SK-N-SH (cell line): ENCODE measurements around the gene PALLD. TPM values are rescaled to one million over a fixed set of nuclear protein-coding genes. Genes with fewer than 3 reads are reported as not detected.

Source experiments
- CTCF ChIA-PET: fragments of 300-600, 350-600 bp; formaldehyde crosslinking; extraction: SDS; loops from one replicate; lab custom pipeline; 2021; lab: Yijun Ruan, JAX
- POLR2A ChIA-PET: fragments of 350-600 bp; sonication (Branson Sonifier 250); formaldehyde crosslinking; extraction: SDS; loops from one replicate; lab custom pipeline; 2020; ENCODE audit warnings: antibody characterized with exemption, inconsistent platforms; lab: Yijun Ruan, JAX
- DNase-seq: peaks from one replicate; pipeline ENCODE4 v3.0.0; 2012
- H2AFZ ChIP-seq: fragments of 200-600 bp; sonication (generic); 2 replicates; pipeline ENCODE4 v1.8.1; 2016; ENCODE audit warnings: antibody characterized with exemption, mild to moderate bottlenecking, low read depth
- H3F3A ChIP-seq: fragments of 200-600 bp; sonication (generic); replicated peaks from 2 replicates; pipeline ENCODE3; 2016; ENCODE audit warnings: antibody characterized with exemption, mild to moderate bottlenecking; ENCODE audit not compliant: insufficient read depth
- H3K27ac ChIP-seq, 2 experiments: fragments of 200-500 bp in 1 of 2; fragments of 200-600 bp in 1 of 2; sonication (Bioruptor generic) in 1 of 2; sonication (generic), shearing (Covaris generic) in 1 of 2; 2 replicates each; pipeline versions ENCODE4 v1.5.1 to v1.6.1; 2014 to 2016; ENCODE audit warnings: low read depth in 2 of 2, inconsistent platforms in 1 of 2, low read length in 1 of 2, mild to moderate bottlenecking in 1 of 2, mixed read lengths in 1 of 2
- H3K27me3 ChIP-seq: fragments of 200-600 bp; sonication (generic), shearing (Covaris generic); 2 replicates; pipeline ENCODE4 v1.6.1; 2016; ENCODE audit warnings: mixed run types; ENCODE audit not compliant: insufficient read depth
- H3K36me3 ChIP-seq, 2 experiments: fragments of 200-500 bp in 1 of 2; fragments of 200-600 bp in 1 of 2; sonication (Bioruptor generic) in 1 of 2; sonication (generic) in 1 of 2; replicated peaks in 1 of 2; 2 replicates each; pipeline versions ENCODE3 to v1.5.1; 2014 to 2016; ENCODE audit warnings: low read length in 1 of 2, mild to moderate bottlenecking in 1 of 2; ENCODE audit not compliant: insufficient read depth in 2 of 2, control insufficient read depth in 1 of 2
- H3K4me1 ChIP-seq, 2 experiments: fragments of 200-500 bp in 1 of 2; fragments of 200-600 bp in 1 of 2; sonication (Bioruptor generic) in 1 of 2; sonication (generic), shearing (Covaris generic) in 1 of 2; 2 replicates each; pipeline versions ENCODE4 v1.5.1 to v1.6.1; 2014 to 2016; ENCODE audit warnings: low read depth in 1 of 2, low read length in 1 of 2, mixed run types in 1 of 2; ENCODE audit not compliant: insufficient read depth in 2 of 2, control insufficient read depth in 1 of 2
- H3K4me2 ChIP-seq: fragments of 200-600 bp; sonication (generic), shearing (Covaris generic); 2 replicates; pipeline ENCODE4 v1.6.1; 2017; ENCODE audit warnings: mixed run types
- H3K4me3 ChIP-seq, 2 experiments: fragments of 200-500 bp in 1 of 2; fragments of 200-600 bp in 1 of 2; sonication (Bioruptor generic) in 1 of 2; sonication (generic), shearing (Covaris generic) in 1 of 2; 2 replicates each; pipeline versions ENCODE4 v1.5.1 to v1.8.1; 2014 to 2016; ENCODE audit warnings: low read depth in 2 of 2, inconsistent platforms in 1 of 2, low read length in 1 of 2, mild to moderate bottlenecking in 1 of 2, mixed read lengths in 1 of 2, moderate library complexity in 1 of 2
- H3K79me2 ChIP-seq: fragments of 200-600 bp; sonication (generic); 2 replicates; pipeline ENCODE4 v1.8.1; 2017; ENCODE audit warnings: mild to moderate bottlenecking; ENCODE audit not compliant: insufficient read depth
- H3K9ac ChIP-seq: fragments of 200-600 bp; sonication (generic); 2 replicates; pipeline ENCODE4 v1.6.1; 2017; ENCODE audit warnings: mixed run types
- H3K9me2 ChIP-seq: fragments of 200-600 bp; sonication (generic); 2 replicates; pipeline ENCODE4 v1.6.1; 2017; ENCODE audit warnings: mixed run types
- H3K9me3 ChIP-seq: fragments of 200-600 bp; sonication (generic); 2 replicates; pipeline ENCODE4 v1.6.1; 2017; ENCODE audit warnings: mixed run types, mild to moderate bottlenecking, moderate library complexity
- H4K20me1 ChIP-seq: fragments of 200-600 bp; sonication (generic); 2 replicates; pipeline ENCODE4 v1.6.1; 2017; ENCODE audit warnings: mild to moderate bottlenecking, mixed run types; ENCODE audit not compliant: insufficient read depth
- CHD2 ChIP-seq: fragments of 150-350 bp; IDR thresholded peaks from 2 replicates; pipeline ENCODE4 v1.6.1; 2018; ENCODE audit warnings: low read length; ENCODE audit not compliant: partially characterized antibody
- CTCF ChIP-seq: fragments of 200-600 bp; sonication (generic); IDR thresholded peaks from 2 replicates; pipeline ENCODE4 v1.6.1; 2017; ENCODE audit warnings: antibody characterized with exemption, mild to moderate bottlenecking, moderate library complexity
- ELF1 ChIP-seq: IDR thresholded peaks from 2 replicates; pipeline ENCODE4 v1.4.0; 2012
- EP300 ChIP-seq, 2 experiments: IDR thresholded peaks; 2 replicates each; pipeline versions ENCODE4 v1.4.0 to v1.6.1; 2012; ENCODE audit warnings: borderline replicate concordance in 1 of 2, low read depth in 1 of 2, low read length in 1 of 2
- EZH2phosphoT487 ChIP-seq: fragments of 200-600 bp; sonication (generic); IDR thresholded peaks from 2 replicates; pipeline ENCODE4 v1.6.1; 2017; ENCODE audit warnings: low read depth, mixed run types, mild to moderate bottlenecking, antibody characterized with exemption, moderate library complexity, borderline replicate concordance
- FOSL2 ChIP-seq: IDR thresholded peaks from 2 replicates; pipeline ENCODE4 v1.4.0; 2012; ENCODE audit warnings: low read depth, mild to moderate bottlenecking, moderate library complexity, borderline replicate concordance
- FOXJ3 ChIP-seq: sonication (generic); formaldehyde crosslinking; IDR thresholded peaks from 2 replicates; pipeline ENCODE4 v1.5.1; 2020; ENCODE audit warnings: mild to moderate bottlenecking, missing genetic modification reagents
- FOXM1 ChIP-seq: IDR thresholded peaks from 2 replicates; pipeline ENCODE4 v1.4.0; 2012; ENCODE audit warnings: low read depth, mild to moderate bottlenecking
- IRF3 ChIP-seq: fragments of 150-350 bp; IDR thresholded peaks from 2 replicates; pipeline ENCODE4 v1.6.1; 2016; ENCODE audit warnings: mild to moderate bottlenecking, low read depth, low read length
- JUND ChIP-seq: IDR thresholded peaks from 2 replicates; pipeline ENCODE4 v1.4.0; 2012
- MEF2A ChIP-seq: IDR thresholded peaks from 2 replicates; pipeline ENCODE4 v1.4.0; 2012; ENCODE audit warnings: low read depth, borderline replicate concordance
- NFIC ChIP-seq: IDR thresholded peaks from 2 replicates; pipeline ENCODE4 v1.4.0; 2012; ENCODE audit warnings: borderline replicate concordance
- PBX3 ChIP-seq: IDR thresholded peaks from 2 replicates; pipeline ENCODE4; 2012
- POLR2AphosphoS5 ChIP-seq: IDR thresholded peaks from 2 replicates; pipeline ENCODE4 v1.6.1; 2012; ENCODE audit warnings: low read depth, low read length
- RCOR1 ChIP-seq: fragments of 150-350 bp; IDR thresholded peaks from 2 replicates; pipeline ENCODE4 v1.6.1; 2017; ENCODE audit warnings: antibody characterized with exemption, low read length
- RFX5 ChIP-seq: IDR thresholded peaks from 2 replicates; pipeline ENCODE4 v1.6.1; 2012; ENCODE audit warnings: mild to moderate bottlenecking, improper control_type of control experiment, low read length
- RXRA ChIP-seq: IDR thresholded peaks from 2 replicates; pipeline ENCODE4 v1.4.0; 2012; ENCODE audit warnings: low read depth, mild to moderate bottlenecking, borderline replicate concordance
- SIN3A ChIP-seq: IDR thresholded peaks from 2 replicates; pipeline ENCODE4 v1.6.1; 2012; ENCODE audit warnings: low read depth, mild to moderate bottlenecking, low read length, moderate library complexity, borderline replicate concordance
- SMC3 ChIP-seq: IDR thresholded peaks from 2 replicates; pipeline ENCODE4 v1.6.1; 2012; ENCODE audit warnings: low read depth, low read length, improper control_type of control experiment
- TCF12 ChIP-seq: IDR thresholded peaks from 2 replicates; pipeline ENCODE4 v1.4.0; 2012
- TEAD4 ChIP-seq: IDR thresholded peaks from 2 replicates; pipeline ENCODE4 v1.4.0; 2012; ENCODE audit warnings: mild to moderate bottlenecking, borderline replicate concordance; ENCODE audit not compliant: insufficient read depth
- USF1 ChIP-seq: IDR thresholded peaks from 2 replicates; pipeline ENCODE4 v1.4.0; 2012; ENCODE audit warnings: low read depth, borderline replicate concordance
- USF2 ChIP-seq: fragments of 150-350 bp; IDR thresholded peaks from 2 replicates; pipeline ENCODE4 v1.6.1; 2017; ENCODE audit warnings: antibody characterized with exemption, low read length, low read depth, borderline replicate concordance
- YY1 ChIP-seq: IDR thresholded peaks from 2 replicates; pipeline ENCODE4 v1.4.0; 2012; ENCODE audit warnings: low read depth, mild to moderate bottlenecking
- ZBTB33 ChIP-seq: IDR thresholded peaks from 2 replicates; pipeline ENCODE4 v1.4.0; 2012; ENCODE audit warnings: low read depth, borderline replicate concordance
- WGBS: methylation state at CpG from one replicate; pipeline ENCODE4 v1.1.6; 2017; ENCODE audit warnings: low lambda C conversion rate; 5-methylcytosine and 5-hydroxymethylcytosine counted together
- polyA plus RNA-seq, 3 experiments: library from polyadenylated mRNA; depleted of rRNA; stranded (reverse); fragments of >200 nt; gene quantifications; 2 replicates each; pipeline ENCODE4 v1.2.3, GENCODE V29; 2012

Gene PALLD
- polyA plus RNA-seq, 1 of the 3 experiments (the other 2 are of a cell fraction): 33.0 TPM

- no peak for TF ChIP-seq ZBTB33
These were observed 136.6 kb downstream of the PALLD start (continued) for GRCh38 chr4:168633496-168633895.

GRCh38 chr4:168634276-168634802 is 137.5 kb downstream of the PALLD start:
- CTCF ChIA-PET: interaction anchor here (0.8 to 2.1 kb wide), 5 partner anchors 8 to 288 kb away, joined by 3 to 5 read pairs (median 3); no protein-coding TSS in a partner anchor
- H2AFZ ChIP-seq: no peak overlapping the region
- peak; percentile 84; the same call in 1 of the 2 replicates for TF ChIP-seq POLR2AphosphoS5
- no peak for TF ChIP-seq EZH2phosphoT487
- peak; percentile 91 for TF ChIP-seq FOSL2
- peak; percentile 27 for TF ChIP-seq ELF1
- peak; percentile 85; the same call in 1 of the 2 replicates for TF ChIP-seq RXRA
- TF ChIP-seq RFX5: no peak
- no peak for TF ChIP-seq CHD2
- no peak for TF ChIP-seq USF1
- peak; percentile 74; the same call in 1 of the 2 replicates for TF ChIP-seq YY1
- no peak for TF ChIP-seq CTCF
- no peak for TF ChIP-seq USF2
- TF ChIP-seq IRF3: no peak
- TF ChIP-seq FOXJ3 (CRISPR knock-in tag): no peak
- TF ChIP-seq RCOR1: no peak
- peak; percentile 89 for TF ChIP-seq SIN3A
- TF ChIP-seq TEAD4: peak; percentile 99
- peak; percentile 99 for TF ChIP-seq TCF12
- peak; percentile 94 for TF ChIP-seq MEF2A
- peak; percentile 96 for TF ChIP-seq FOXM1
- TF ChIP-seq SMC3: no peak; the same call in 1 of the 2 replicates
- peak; percentile 98 for TF ChIP-seq JUND
- peak; percentile 97 for TF ChIP-seq PBX3
- TF ChIP-seq NFIC: peak; percentile 97
- peak in 1 of 2 experiments; percentile 98; a peak in 3 of 4 replicates for TF ChIP-seq EP300 (IDR thresholded peaks at IDR 0.05; ENCODE audit: borderline replicate concordance in 1 of 2, low read depth in 1 of 2, low read length in 1 of 2)

More at GRCh38 chr4:168634276-168634802, 137.5 kb downstream of the PALLD start:
- 17% methylated on average over 11 of the region's 11 CpGs for WGBS
- DNase-seq: no peak
- Histone ChIP-seq H3K27me3 (no peaks in the 10 kb centered on the region), H3K9ac (peak overlapping the region; percentile 77; the same call in 1 of the 2 replicates), H3K4me3 (peak overlapping the region; percentile 26 to 79), H3K27ac (peak overlapping the region; percentile 36 to 93; a peak in 3 of 4 replicates), H3K4me2 (peak overlapping the region; percentile 90), H4K20me1 (no peaks in the 10 kb centered on the region), H3F3A (peaks cover 69% of the 10 kb centered on the region), H3K79me2 (peaks cover 41% of the 10 kb centered on the region), H3K4me1 (peaks cover 22 to 51% of the 10 kb centered on the region in 2 experiments), H3K9me3 (no peaks in the 10 kb centered on the region), H3K9me2 (no peaks in the 10 kb centered on the region), H3K36me3 (no peaks in the 10 kb centered on the region)
- POLR2A ChIA-PET: no interaction called here
